Activated CD4-positive, alpha-beta T cell treated with anti-CD3 and anti-CD28 coated beads, Interleukin-2, amount 50 U/mL, for 24 hours (primary cell): ENCODE results near the gene REP15.
"Not testable (repeated sequence)": the region's sequence is repeated elsewhere in the genome, so short reads cannot be mapped to it uniquely, and the experiment has no call there.

Experiments used
- DNase-seq, 2 donors: peaks; one replicate each; pipeline ENCODE4 v3.0.0-alpha.2; 2020; ENCODE audit warnings: low read depth in 1 of 2, low spot score in 1 of 2

REP15 gene

GRCh38 chr12:27696293-27696652 is at the start of gene REP15:
REP15 (plus strand) TSS chr12:27696447; CDS start chr12:27696563, 116 bp downstream.
- DNase-seq: no peak

DNA sequence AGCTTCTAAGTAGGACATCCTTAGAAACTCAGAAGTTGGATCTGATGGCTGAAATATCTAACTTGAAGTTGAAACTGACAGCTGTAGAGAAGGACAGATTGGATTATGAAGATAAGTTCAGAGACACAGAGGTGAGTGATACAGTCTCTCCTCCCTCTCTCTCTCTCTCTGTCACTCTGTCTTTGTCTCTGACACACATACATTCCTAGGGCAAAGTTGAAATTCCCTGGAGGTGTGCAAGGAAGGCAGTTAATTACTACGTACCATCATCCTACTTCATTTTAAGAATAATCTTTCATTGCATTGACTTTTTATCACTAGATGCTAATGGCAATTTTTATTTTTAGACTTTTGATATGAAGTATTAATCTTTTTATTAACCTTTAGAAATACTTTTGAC is 46.2 kb upstream of the REP15 start:
- DNase-seq: no peak

- DNase-seq: no peak
These were observed 45.0 kb upstream of the REP15 start for GRCh38 chr12:27651201-27651600.

DNA sequence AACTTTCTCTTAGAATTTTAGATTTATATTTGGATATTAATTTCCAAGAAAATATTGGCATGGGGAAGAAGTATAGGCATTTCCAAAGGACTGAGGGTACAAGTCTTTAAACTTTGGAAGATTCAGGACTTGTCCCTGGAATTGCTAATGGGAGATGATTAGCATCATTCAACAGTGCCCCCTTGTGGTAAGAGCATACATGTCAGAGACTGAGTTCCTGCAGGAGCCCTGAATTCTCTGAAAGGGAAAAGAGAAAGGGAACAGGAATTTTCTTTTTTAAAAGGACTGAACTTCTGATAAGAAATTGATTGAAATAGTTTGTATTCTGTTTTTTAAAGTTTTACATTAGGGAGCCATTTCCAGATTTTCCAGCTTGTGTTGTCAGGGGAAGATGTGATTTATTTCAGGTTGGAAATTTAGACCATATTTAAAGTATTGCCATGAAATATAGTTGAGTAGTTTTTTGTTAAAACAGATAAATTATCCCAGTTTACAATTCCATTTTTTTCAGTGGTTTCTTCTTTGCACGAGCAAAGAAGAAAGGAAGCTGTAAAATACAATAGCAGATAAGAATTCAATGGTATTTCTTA is 44.0 kb upstream of the REP15 start:
- peak in 1 of 2 donors; percentile 37 for DNase-seq

DNA sequence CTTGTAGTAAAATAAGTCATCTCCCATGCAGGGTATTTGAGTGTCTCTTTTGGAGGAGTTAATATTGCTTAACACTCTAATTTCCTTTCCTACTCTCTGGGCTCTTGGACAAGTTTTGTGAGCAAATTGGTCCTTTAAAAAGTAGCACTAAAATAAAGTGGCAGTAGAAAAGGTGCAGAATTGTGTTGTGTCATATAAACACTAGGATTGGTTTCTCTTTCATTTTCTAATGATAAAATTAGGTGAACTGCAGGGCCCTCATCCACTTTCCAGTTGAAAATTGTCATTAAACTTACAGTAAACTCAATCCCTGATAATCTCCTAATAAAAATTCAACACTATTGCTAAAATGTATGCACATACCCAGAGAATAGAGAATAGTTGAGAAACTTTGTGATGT is 42.6 kb upstream of the REP15 start:
- DNase-seq: no peak

DNA sequence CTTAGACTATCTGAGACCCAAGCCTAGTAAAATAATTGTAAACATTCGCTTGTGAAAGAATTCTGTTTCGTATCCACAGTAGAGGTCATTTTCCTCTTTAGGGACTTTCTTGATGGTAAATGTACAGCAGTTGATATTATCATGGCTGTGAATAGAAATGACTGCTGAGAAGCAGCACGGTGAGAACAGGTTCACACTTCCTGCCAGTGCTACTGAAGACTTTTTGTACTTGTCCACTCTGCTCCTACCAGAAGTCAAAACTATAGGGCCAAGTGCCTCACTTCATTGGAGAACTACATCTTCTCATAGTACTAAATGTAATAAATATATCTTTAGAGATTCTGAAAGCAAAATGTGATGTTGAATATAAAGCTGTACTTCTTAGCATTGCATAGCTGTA is 40.8 kb upstream of the REP15 start:
- not testable (repeated sequence) for DNase-seq

GRCh38 chr12:27657296-27657695 is 39.0 kb upstream of the REP15 start:
- no peak for DNase-seq

DNA sequence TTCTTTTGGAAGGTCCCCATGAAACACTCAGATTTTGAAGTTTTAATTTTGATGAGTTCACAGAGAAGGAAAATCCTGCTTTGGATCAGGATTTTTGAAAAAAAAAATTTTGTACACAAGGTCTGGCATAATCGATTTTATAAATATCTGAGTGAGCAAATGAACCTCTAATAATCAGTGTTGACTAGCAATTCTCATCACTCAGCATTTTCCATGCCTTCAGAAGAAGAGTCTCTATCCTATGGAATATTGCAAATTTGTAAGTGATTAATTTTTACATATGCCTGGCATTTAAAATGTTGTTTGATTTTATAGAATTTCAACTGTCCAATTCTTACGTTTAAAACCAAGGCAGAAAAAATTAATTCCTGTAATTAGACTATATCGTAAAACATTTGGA is 30.5 kb upstream of the REP15 start:
- no peak for DNase-seq

DNA sequence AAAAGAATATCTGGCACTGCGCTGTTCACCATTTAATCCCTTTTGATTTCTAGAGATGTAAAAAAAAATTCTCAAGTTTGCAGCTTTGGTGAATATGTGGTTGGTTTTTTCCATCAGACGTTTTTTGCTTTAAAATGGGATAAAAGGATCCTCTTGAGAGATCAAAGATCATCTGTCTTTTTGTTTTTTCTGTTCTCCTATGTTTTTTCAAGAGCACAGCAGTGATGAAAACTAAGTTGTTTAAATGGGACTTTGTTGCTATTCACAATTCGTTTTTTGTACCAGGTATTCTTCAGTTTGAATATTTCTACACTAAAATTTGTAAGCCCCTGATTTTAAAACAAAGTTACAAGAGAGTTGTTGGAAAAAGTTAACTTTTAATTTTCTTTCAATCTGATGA is 29.7 kb upstream of the REP15 start:
- DNase-seq: no peak

DNA sequence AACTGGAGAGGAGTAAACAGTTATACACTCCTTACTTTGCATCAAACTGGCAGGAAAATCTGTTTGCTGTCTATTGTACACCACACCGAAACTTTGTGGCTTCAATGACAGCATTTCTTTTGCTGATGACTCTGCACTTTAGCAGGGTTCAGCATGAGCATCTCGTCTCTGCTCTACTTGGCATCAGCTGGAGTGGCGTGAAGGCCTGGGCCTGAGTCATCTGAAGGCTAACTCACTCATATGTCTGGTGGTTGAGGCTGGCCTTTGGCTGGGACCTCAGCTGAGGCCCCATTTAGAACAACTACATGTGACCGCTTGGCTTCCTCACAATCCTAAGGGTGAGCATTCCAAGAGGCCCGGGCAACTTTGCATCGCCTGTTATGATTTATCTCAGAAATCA is 28.7 kb upstream of the REP15 start:
- DNase-seq: no peak

GRCh38 chr12:27672051-27672450 is 24.2 kb upstream of the REP15 start:
- no peak for DNase-seq

DNA sequence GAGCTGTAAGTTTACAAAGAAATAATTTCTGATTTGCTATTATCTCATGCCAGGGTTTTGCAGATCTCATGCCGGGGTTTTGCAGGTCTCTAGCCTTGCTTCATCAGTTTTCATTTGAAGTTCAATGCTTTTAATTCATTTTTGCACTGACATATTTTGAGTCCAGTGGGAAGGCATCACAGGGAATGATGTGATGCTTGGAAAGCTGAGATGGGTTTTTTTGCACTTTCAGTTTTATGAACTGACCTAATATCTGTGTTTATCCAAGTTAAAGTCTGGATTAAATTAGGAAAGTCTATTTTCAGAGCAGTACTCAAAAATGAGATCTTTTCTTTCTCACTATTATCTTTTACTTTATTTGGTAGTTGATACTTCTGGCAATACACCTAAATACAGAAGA is 23.6 kb upstream of the REP15 start:
- no peak for DNase-seq

- DNase-seq: no peak
These were observed 23.0 kb upstream of the REP15 start for GRCh38 chr12:27673101-27673718.

DNA sequence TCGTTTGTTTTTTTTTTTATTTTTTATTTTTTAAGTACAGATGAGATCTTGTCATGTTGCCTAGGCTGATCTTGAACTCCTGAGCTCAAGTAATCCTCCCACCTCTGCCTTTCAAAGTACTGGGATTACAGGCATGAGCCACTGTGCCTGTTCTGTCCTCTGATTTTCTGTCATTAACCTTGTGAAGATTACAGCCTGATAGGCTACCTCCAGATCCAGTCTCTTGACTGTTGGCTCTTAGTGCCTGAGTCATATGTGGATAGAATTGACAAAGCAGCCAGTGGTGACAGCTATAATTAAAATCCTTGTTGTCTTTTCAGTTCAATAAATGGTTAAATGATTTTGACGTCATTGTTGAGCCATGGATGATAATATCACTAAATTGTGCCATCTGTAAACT is 21.3 kb upstream of the REP15 start:
- DNase-seq: no peak

DNA sequence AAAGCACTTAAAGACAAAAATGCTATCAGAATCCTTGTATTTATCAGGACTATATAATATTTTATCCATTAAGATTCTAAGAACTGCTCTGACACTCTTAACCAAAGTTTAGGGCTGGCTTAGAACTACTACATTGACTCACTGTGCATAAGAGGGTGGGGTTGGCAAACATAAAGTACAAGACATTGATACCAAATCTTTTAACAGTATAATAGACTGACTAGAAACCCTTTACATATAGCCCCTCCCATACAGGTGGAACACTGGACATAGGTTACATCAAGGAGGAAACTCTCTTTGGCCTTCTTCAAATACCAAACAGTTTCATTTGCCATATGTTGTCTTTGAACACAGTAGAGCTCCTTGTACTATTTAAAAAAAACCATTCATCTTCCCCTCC is 15.6 kb upstream of the REP15 start:
- no peak for DNase-seq

DNA sequence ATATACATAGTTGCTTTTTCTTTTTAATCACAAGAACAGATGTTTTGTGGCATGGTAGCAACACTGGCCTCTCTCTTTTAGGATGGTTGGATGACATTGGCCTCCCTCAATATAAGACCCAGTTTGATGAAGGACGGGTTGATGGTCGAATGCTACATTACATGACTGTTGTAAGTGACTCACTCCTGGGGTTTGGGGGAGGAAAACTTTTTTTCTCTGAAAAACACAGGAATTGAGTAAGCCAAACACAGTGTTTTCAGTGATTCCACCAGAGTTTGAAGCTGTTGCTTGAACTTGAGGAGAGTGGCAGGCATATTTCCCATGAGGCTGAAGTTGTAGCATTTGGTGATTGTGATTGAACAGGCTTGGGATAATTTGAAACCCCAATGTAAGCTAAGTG is 13.7 kb upstream of the REP15 start:
- no peak for DNase-seq

GRCh38 chr12:27685274-27685673 is 11.0 kb upstream of the REP15 start:
- DNase-seq: no peak

DNA sequence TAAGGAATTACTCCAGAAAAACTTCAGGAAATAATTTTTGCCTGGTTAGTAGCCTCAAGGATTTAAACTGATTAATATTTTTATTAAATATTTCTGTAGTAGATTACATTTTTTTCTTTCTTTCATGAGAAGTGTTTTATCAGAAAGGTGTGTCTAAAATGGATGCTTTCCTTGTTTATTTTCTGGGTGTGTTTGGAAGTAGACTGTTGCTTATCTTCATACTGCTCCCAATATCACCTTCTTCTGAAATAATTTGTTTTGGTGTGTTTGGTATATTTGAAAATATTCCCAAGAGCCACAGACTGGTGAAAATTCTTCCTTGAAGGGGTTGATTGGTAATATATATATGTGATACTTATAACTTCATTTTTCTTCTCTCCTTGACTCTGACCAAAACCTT is 10.1 kb upstream of the REP15 start:
- DNase-seq: no peak

DNA sequence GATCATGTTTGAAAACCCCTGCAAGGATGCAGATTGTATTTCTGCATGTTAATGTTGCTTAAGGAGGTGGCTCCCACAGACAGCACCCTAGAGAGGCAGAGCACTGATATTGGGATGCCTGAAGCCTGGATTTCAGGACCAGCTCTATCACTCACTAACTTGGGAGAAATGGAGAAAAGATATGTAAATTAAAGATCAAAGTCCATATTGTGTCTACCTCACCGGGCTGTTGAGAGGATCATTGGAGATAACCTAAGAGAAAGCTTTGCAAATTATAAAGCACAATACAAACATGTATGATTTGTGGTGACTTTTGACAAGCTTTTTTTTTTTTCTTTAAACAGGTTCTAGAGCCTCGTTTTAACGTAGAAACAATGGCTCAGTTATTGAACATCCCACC is 7.6 kb upstream of the REP15 start:
- DNase-seq: no peak

DNA sequence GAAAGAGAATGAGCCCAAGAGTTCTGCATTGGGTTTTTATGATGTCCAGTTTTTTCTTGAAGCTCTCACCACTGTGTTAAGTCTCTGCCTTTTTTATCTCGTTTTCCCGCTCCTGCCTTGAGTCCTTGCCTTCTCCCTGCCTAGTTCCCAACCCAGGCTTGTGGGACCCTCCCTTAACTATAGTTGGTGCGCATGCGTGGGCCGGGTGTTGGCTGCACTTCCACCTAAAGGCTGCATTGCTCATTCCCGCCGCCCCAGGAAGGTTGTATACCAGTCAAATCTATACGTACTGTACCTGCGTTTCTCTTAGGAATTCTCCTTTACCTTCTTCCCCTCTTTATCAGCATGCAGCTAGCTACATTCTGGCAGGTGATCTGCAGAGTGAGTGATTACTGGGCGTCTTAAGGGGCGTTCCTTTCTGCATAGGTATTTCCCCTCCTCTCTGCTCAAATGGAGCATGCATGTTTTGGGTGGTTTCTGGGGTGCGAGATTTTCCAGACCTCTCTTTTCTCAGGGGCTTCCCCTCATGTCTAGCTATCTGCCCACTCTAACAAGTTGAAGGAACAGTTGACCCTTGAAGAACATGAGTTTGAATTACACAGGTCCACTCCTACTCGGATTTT is 6.6 kb upstream of the REP15 start:
- DNase-seq: no peak

DNA sequence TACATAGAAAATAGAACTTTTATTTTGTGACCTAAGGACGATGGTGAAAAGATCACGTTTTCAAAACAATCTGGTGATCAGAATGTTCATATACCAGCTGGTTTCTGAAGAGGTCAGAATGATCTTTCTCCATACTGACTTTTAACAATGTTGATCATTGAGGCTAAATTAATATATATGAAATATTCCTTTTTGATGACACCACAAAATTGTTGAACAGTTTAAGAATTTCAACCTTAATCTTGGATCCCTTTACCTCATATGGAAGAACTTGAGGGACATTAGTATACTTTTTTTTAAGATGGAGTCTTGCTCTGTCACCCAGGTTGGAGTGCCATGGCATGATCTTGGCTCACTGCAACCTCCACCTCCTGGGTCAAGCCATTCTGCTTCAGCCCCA is 2.8 kb upstream of the REP15 start:
- DNase-seq: no peak

DNA sequence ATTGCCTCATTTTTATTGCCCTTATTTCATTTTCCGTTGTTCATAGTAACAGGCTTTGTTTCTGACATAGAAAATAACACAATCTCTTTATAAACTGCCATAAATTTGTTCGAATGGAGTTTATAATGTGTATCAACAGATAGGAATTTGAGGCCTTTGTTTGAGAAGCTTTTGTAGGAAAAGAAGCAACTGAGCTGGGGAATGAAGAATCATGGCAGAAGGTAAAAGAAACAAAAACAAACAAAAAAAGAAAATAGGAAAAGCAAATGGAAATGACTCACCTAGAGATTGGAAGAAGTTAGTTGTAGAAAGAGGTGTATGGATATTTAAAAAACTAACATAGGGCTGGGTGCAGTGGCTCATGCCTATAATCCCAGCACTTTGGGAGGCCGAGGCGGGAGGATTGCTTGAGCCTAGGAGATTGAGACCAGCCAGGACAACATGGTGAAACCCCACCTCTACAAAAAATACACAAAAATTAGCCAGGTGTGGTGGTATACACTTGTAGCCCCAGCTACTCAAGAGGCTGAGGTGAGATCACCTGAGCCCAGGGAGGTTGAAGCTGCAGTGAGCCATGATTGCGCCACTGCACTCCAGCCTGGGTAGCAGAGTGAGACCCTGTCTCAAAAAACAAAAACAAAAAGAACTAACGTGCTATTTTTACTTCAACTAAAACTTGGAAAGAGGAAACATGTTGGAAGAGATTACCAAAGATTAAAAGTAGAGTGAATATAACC is 523 bp upstream of the REP15 start:
- no peak for DNase-seq
